K562 (cell line): Measurements from ENCODE around the gene UBE2B. TPM values are rescaled to one million over a fixed set of nuclear protein-coding genes. Genes with fewer than 3 reads are reported as not detected.

Experiments used
- ATAC-seq: fragments of 200-7000 bp; cut with Tn5 transposase; 3 replicates; pipeline ENCODE4 v1.9.1; 2020; ENCODE audit warnings: moderate library complexity
- BruUV-seq: library from RNA; stranded (reverse); fragments of 400-500 nt; replicated peaks from 2 replicates; lab custom pipeline; 2021; lab: Mats Ljungman, UMichigan
- CTCF ChIA-PET: fragments of 300-600 bp; formaldehyde crosslinking; extraction: SDS; loops from one replicate; lab custom pipeline; 2021; ENCODE audit warnings: low intra/inter-chr PET ratio; lab: Yijun Ruan, JAX
- POLR2A ChIA-PET: fragments of 300-600, 350-650 bp; sonication (Branson Sonifier 250); formaldehyde crosslinking; extraction: SDS; loops from one replicate; lab custom pipeline; 2021; ENCODE audit warnings: antibody characterized with exemption, inconsistent platforms; lab: Yijun Ruan, JAX
- DNase-seq, 4 experiments: peaks; one replicate each; pipeline versions ENCODE4 v3.0.0 to v3.0.0-alpha.2; 2011 to 2018; ENCODE audit warnings: low spot score in 3 of 4, mixed read lengths in 3 of 4; ENCODE audit errors: extremely low read depth in 1 of 4
- FAIRE-seq: peaks from 2 replicates; lab custom pipeline; 2011; peaks lifted over from hg19 to GRCh38; lab: Jason Lieb, UNC
- H2AFZ ChIP-seq: 2 replicates; pipeline ENCODE4 v1.6.0; 2011; ENCODE audit warnings: low read depth, low read length, control low read depth, inconsistent platforms
- H3K27ac ChIP-seq: fragments of 200-600 bp; 3 replicates; pipeline ENCODE4 v1.8.0; 2011; ENCODE audit warnings: low read depth, mild to moderate bottlenecking, control low read depth, inconsistent platforms, low read length, moderate library complexity, mixed read lengths; ENCODE audit errors: extremely low read depth
- H3K27me3 ChIP-seq, 2 experiments: fragments of 300-600 bp in 1 of 2; 2 replicates in 1 of 2; 3 replicates in 1 of 2; pipeline versions ENCODE4 v1.6.0 to v1.8.0; 2011; ENCODE audit warnings: inconsistent platforms in 2 of 2, low read length in 2 of 2, mild to moderate bottlenecking in 1 of 2, mixed read lengths in 1 of 2, moderate library complexity in 1 of 2; ENCODE audit not compliant: control insufficient read depth in 2 of 2, insufficient read depth in 2 of 2
- H3K36me3 ChIP-seq: fragments of 300-600 bp; 3 replicates; pipeline ENCODE4 v1.8.0; 2011; ENCODE audit warnings: mild to moderate bottlenecking, low read length, inconsistent platforms; ENCODE audit not compliant: control insufficient read depth, insufficient read depth
- H3K4me1 ChIP-seq, 2 experiments: fragments of 200-600 bp in 1 of 2; replicated peaks in 1 of 2; 2 replicates in 1 of 2; 3 replicates in 1 of 2; pipeline versions ENCODE4 v1.5.1 to v1.8.0; 2011; ENCODE audit warnings: inconsistent platforms in 2 of 2, low read length in 2 of 2, mild to moderate bottlenecking in 1 of 2, mixed read lengths in 1 of 2, moderate library complexity in 1 of 2; ENCODE audit not compliant: control insufficient read depth in 2 of 2, insufficient read depth in 2 of 2
- H3K4me2 ChIP-seq: 2 replicates; pipeline ENCODE4 v1.6.1; 2011; ENCODE audit warnings: low read length, control low read depth, inconsistent platforms, mixed read lengths; ENCODE audit not compliant: insufficient read depth
- H3K4me3 ChIP-seq: fragments of 200-600 bp; sonication (generic), shearing (Covaris generic); 2 replicates; pipeline ENCODE4 v1.5.1; 2016; ENCODE audit warnings: control low read depth, inconsistent platforms
- H3K79me2 ChIP-seq: fragments of 200-600 bp; 3 replicates; pipeline ENCODE4 v1.8.0; 2011; ENCODE audit warnings: low read length, inconsistent platforms; ENCODE audit not compliant: control insufficient read depth, insufficient read depth
- H3K9ac ChIP-seq, 2 experiments: 2 replicates each; pipeline versions ENCODE4 v1.6.0 to v1.6.1; 2011; ENCODE audit warnings: low read depth in 2 of 2, low read length in 2 of 2, control low read depth in 1 of 2, inconsistent platforms in 1 of 2, mild to moderate bottlenecking in 1 of 2, mixed read lengths in 1 of 2; ENCODE audit not compliant: insufficient read depth in 1 of 2
- H3K9me1 ChIP-seq: one replicate; pipeline ENCODE4 v1.6.0; 2011; ENCODE audit warnings: inconsistent platforms, mild to moderate bottlenecking, low read length, moderate library complexity; ENCODE audit not compliant: control insufficient read depth, insufficient read depth
- H3K9me3 ChIP-seq: replicated peaks from 2 replicates; pipeline ENCODE4 v1.5.1; 2011; ENCODE audit warnings: low read depth, low read length, inconsistent platforms; ENCODE audit not compliant: control insufficient read depth, insufficient read depth
- H4K20me1 ChIP-seq: replicated peaks from 2 replicates; pipeline ENCODE4 v1.6.1; 2011; ENCODE audit warnings: low read length, inconsistent platforms, mixed read lengths; ENCODE audit not compliant: control insufficient read depth, insufficient read depth
- CBX2 ChIP-seq: fragments of 200-600 bp; sonication (generic); IDR thresholded peaks from one replicate; pipeline ENCODE4 v1.6.1; 2012; ENCODE audit warnings: mild to moderate bottlenecking, low read length, inconsistent platforms; ENCODE audit not compliant: insufficient read depth, poor library complexity, severe bottlenecking
- DLX4 ChIP-seq: fragments of 250-450 bp; sonication (Bioruptor Pico); IDR thresholded peaks from 2 replicates; pipeline ENCODE4 v1.6.1; 2021; ENCODE audit warnings: mild to moderate bottlenecking
- ELF4 ChIP-seq: fragments of 450-650 bp; formaldehyde crosslinking; IDR thresholded peaks from 2 replicates; pipeline ENCODE4 v1.4.0; 2022; ENCODE audit warnings: missing genetic modification characterization
- ELK3 ChIP-seq: fragments of 450-650 bp; formaldehyde crosslinking; IDR thresholded peaks from 2 replicates; pipeline ENCODE4 v1.4.0; 2020; ENCODE audit warnings: mild to moderate bottlenecking
- IRF9 ChIP-seq: fragments of 450-650 bp; IDR thresholded peaks from 2 replicates; pipeline ENCODE4 v1.6.1; 2016; ENCODE audit warnings: missing biosample characterization, missing genetic modification characterization
- MCM7 ChIP-seq, 2 experiments: fragments of 450-650 bp; IDR thresholded peaks; 2 replicates each; pipeline ENCODE4 v1.6.1; 2016 to 2018
- NR4A1 ChIP-seq, 2 experiments: fragments of 250-450 bp in 1 of 2; fragments of 450-650 bp in 1 of 2; sonication (Bioruptor Pico) in 1 of 2; IDR thresholded peaks; 2 replicates each; pipeline versions ENCODE4 v1.4.0 to v1.6.1; 2016 to 2020; ENCODE audit warnings: mild to moderate bottlenecking in 2 of 2, missing compliant biosample characterization in 1 of 2, missing genetic modification characterization in 1 of 2, moderate library complexity in 1 of 2
- POU5F1 ChIP-seq: fragments of 150-350 bp; IDR thresholded peaks from 2 replicates; pipeline ENCODE4 v1.6.1; 2014; ENCODE audit warnings: borderline replicate concordance, low read length, low read depth, mild to moderate bottlenecking; ENCODE audit not compliant: partially characterized antibody
- PTRF ChIP-seq: fragments of 450-650 bp; IDR thresholded peaks from 2 replicates; pipeline ENCODE4 v1.6.1; 2016; ENCODE audit warnings: mild to moderate bottlenecking, missing genetic modification characterization, missing compliant biosample characterization
- ZBTB9 ChIP-seq: fragments of 450-650 bp; formaldehyde crosslinking; IDR thresholded peaks from 2 replicates; pipeline ENCODE4 v1.4.0; 2020; ENCODE audit warnings: mild to moderate bottlenecking, moderate library complexity
- WGBS: fragments of 100-300 bp; shearing (Covaris generic); methylation state at CpG from one replicate; pipeline ENCODE4 v1.1.6; 2016; ENCODE audit warnings: low coverage, mixed read lengths; ENCODE audit not compliant: insufficient coverage; ENCODE audit errors: missing lambda C conversion rate; 5-methylcytosine and 5-hydroxymethylcytosine counted together
- in situ Hi-C: fragments of 300-500 bp; cut with MboI; formaldehyde crosslinking; loops from 4 replicates; pipeline ENCODE4 v1.15.0; 2018; ENCODE audit warnings: inconsistent platforms, mixed read lengths
- intact Hi-C: fragments of 100-400 bp; cut with micrococcal nuclease; formaldehyde crosslinking; loops from 2 replicates; pipeline ENCODE4 v1.14.2; 2022
- polyA plus RNA-seq, 8 experiments: library from polyadenylated mRNA; depleted of rRNA in 4 of 8; stranded (reverse) in 5 of 8; unstranded in 3 of 8; fragments of >200 nt; fragmentation: Nextera tagmentation in 2 of 8; fragmentation: Illumina TruSeq in 1 of 8; extraction: Ambion mirVana in 2 of 8; extraction: Trizol in 1 of 8; gene quantifications; 2 replicates each; pipeline versions ENCODE4 v1.2.1 to v1.2.3, GENCODE V29; 2011 to 2014; ENCODE audit warnings: inconsistent platforms in 1 of 8, missing spikeins in 1 of 8
- total RNA-seq, 7 experiments: library from RNA; depleted of rRNA in 6 of 7; stranded (reverse); fragments of >200 nt in 6 of 7; fragmentation: Illumina TruSeq in 2 of 7; extraction: Trizol in 2 of 7; gene quantifications; 2 replicates each; pipeline versions ENCODE4 v1.2.1 to v1.2.3, GENCODE V29; 2011 to 2021; ENCODE audit warnings: low replicate concordance in 1 of 7

Gene UBE2B
- total and polyA plus RNA-seq, 9 of the 15 experiments (the other 6 are each of a cell fraction or from before 2014, with no cell fraction given), result 13.1 to 198 (median 75.5) TPM

- TF ChIP-seq CBX2 (no peak), MCM7 (IDR thresholded peaks at IDR 0.05) (no peak), DLX4 (no peak)
- H3K4me2 ChIP-seq, result no peak overlapping the region
- no peak for FAIRE-seq
- WGBS, result 37% methylated on average over 7 of the region's 7 CpGs
- H3K9me1 ChIP-seq, result no peaks in the 10 kb centered on the region
- no peak overlapping the region for H3K27ac ChIP-seq
- no peak overlapping the region for H3K4me3 ChIP-seq
- POLR2A ChIA-PET, result no interaction called here
- H3K9me3 ChIP-seq, result no peaks in the 10 kb centered on the region
- no peak for DNase-seq
- in situ Hi-C loops, result no loop called here
- H2AFZ ChIP-seq, result no peak overlapping the region
- no TSS peak for BruUV-seq
- no peak overlapping the region for H3K9ac ChIP-seq
- no peaks in the 10 kb centered on the region for H3K79me2 ChIP-seq
- intact Hi-C loops, result no loop called here
- no peak for ATAC-seq
- H4K20me1 ChIP-seq, result no peaks in the 10 kb centered on the region
- CTCF ChIA-PET, result no interaction called here
- H3K4me1 ChIP-seq, result no peaks in the 10 kb centered on the region
- H3K27me3 ChIP-seq, result no peaks in the 10 kb centered on the region
- H3K36me3 ChIP-seq, result no peaks in the 10 kb centered on the region
Observed at GRCh38 chr5:134422791-134423365, 51.5 kb downstream of the UBE2B start.

GRCh38 chr5:134423376-134423775, 52.0 kb downstream of the UBE2B start:
- Histone ChIP-seq H4K20me1 (no peaks in the 10 kb centered on the region), H3K9me3 (no peaks in the 10 kb centered on the region), H3K4me3 (no peak overlapping the region), H3K36me3 (no peaks in the 10 kb centered on the region), H3K27me3 (no peaks in the 10 kb centered on the region), H2AFZ (no peak overlapping the region), H3K9me1 (no peaks in the 10 kb centered on the region), H3K4me1 (no peaks in the 10 kb centered on the region), H3K79me2 (no peaks in the 10 kb centered on the region), H3K4me2 (no peak overlapping the region), H3K27ac (no peak overlapping the region), H3K9ac (no peak overlapping the region)
- intact Hi-C loops, result no loop called here
- ChIA-PET POLR2A (no interaction called here), CTCF (no interaction called here)
- no TSS peak for BruUV-seq
- in situ Hi-C loops, result no loop called here
- no peak for DNase-seq
- FAIRE-seq, result no peak
- WGBS, result 29% methylated on average over 2 of the region's 2 CpGs
- ATAC-seq, result no peak; the same call in 2 of the 3 replicates
- no peak for TF ChIP-seq ELK3
- TF ChIP-seq IRF9 (tag), result no peak
- no peak for TF ChIP-seq NR4A1 (CRISPR knock-in tag; IDR thresholded peaks at IDR 0.05)
- TF ChIP-seq NR4A1 (tag; IDR thresholded peaks at IDR 0.05), result no peak
- TF ChIP-seq PTRF (tag), result no peak
- no peak for TF ChIP-seq POU5F1
- TF ChIP-seq ZBTB9 (CRISPR knock-in tag), result no peak
- no peak for TF ChIP-seq ELF4 (CRISPR knock-in tag)
